ENCODE results near the gene ZFX.
"Not testable (repeated sequence)": the region's sequence is repeated elsewhere in the genome, so short reads cannot be mapped to it uniquely, and the experiment has no call there.

Gene ZFX

GRCh38 chrX:24149351-24150050 lies at the start of gene ZFX:
Gene ZFX (plus strand): TSS chrX:24149729. CDS start chrX:24172743, 23,014 bp downstream.
- no peak for FAIRE-seq

- no peak for FAIRE-seq
These were observed 48.8 kb upstream of the ZFX start for GRCh38 chrX:24100713-24101112.

- FAIRE-seq = no peak
These were observed 39.5 kb upstream of the ZFX start for GRCh38 chrX:24110069-24110468.

GRCh38 chrX:24113181-24113580 lies 36.3 kb upstream of the ZFX start:
- FAIRE-seq = no peak

DNA sequence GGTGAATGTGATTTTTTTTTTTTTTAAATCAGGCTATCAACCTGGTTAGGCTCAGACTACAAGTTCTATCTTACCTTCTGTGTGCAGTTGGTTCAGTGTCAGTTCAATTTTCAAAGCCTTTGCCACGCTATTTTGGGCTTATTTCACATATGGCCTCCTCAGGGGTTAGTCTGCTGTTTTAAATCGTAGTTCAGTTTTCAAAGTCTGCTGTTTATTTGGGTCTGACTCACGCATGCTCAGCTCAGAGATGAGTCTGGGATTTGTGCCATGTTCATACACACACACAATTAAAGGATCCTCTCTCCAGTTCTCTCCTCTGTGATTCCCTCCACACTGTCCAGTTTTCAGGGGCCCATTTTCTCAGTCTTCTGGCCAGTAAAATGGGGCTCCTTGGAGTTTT lies 32.3 kb upstream of the ZFX start:
- no peak for FAIRE-seq

DNA sequence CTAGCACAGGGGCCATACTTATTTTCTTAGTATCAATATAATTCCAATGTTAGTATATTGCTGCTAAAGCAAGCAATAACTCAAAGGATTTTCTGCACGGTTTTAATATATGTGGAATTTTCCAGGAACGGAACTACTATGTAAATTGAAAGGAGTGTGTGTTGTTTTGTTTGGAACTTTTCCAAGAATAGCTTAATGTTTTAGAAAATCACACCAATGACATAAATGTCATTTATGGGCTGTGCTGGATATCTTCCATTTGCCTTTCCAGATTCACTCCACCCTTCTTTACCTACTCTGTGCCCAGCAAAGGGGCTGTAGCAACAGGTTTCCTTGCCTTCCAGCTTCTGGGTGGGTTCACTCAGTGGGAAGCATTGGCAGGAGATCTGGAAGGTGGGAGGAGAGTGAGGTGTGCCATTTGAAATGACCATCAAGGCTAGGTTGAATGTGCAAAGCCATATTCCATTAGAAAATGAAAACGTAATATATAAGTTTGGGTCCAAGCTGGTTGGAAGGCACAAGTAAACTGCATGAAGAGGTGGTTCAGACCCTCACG lies 25.2 kb upstream of the ZFX start:
- no peak for FAIRE-seq

DNA sequence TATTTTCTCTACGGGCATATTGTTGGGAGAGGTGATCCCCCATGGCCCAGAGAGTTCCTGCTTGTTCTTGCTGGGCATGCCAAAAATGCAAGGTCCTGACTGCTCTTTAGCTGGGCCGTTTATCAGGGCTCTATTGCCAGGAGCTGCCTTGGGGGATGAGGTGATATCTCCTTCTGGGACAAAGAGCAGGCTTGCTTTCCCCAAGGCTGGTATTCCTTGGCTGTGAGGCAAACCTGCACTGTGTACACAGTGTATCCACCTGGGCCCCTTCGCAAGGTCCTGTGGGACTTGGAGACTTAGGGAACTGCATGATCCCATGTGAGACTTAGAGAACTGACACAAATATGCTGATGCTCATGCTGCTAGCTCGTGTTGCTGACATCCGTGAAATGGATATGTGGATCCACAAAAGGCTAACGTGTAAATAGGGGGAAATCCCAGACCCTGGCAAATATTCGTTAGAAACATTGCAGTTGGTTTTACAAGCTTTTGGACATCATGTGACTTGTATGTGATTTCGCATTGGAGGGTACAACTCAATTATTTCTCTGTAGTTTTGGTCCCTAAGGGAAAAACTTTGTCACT lies 24.4 kb upstream of the ZFX start:
- no peak for FAIRE-seq

GRCh38 chrX:24131476-24131875 lies 18.1 kb upstream of the ZFX start:
- no peak for FAIRE-seq

DNA sequence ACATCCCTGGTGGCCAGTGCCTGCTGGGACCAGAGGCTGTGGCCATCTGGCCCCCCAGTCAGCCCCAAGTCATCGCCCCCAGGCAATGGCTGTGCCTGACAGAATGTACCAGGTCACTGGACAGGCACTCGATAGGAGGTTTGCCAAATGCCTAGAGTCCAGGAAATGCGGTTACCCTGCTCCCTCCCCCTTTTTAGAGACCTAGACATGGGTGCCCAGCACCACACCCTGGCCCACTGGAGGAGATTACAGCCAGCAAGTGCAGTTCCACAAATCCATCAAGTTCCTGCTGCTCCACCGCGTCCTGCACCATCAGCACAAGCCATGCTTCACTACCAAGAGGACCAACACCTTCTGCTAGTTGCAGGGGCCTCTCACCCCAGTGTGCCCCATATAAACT lies 16.2 kb upstream of the ZFX start:
- no peak for FAIRE-seq

GRCh38 chrX:24135768-24136167 lies 13.8 kb upstream of the ZFX start:
- not testable (repeated sequence) for FAIRE-seq

GRCh38 chrX:24137192-24137591 lies 12.3 kb upstream of the ZFX start:
- FAIRE-seq = no peak

DNA sequence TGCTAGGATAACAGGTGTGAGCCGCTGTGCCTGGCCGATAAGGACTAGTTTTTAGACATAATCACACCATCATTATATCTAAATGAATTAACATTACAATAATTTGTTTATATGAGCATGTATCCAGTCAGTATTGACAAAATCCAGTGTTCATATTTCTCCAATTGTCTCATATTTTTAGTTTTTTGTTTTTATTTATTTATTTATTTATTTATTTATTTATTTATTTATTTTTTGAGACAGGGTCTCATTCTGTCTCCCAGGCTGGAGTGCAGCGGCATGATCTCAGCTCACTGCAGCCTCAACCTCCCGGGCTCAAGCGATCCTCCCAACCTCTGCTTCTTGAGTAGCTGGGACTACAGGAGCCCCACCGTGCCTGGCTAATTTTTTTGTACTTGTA lies 5.5 kb upstream of the ZFX start:
- FAIRE-seq = not testable (repeated sequence)

DNA sequence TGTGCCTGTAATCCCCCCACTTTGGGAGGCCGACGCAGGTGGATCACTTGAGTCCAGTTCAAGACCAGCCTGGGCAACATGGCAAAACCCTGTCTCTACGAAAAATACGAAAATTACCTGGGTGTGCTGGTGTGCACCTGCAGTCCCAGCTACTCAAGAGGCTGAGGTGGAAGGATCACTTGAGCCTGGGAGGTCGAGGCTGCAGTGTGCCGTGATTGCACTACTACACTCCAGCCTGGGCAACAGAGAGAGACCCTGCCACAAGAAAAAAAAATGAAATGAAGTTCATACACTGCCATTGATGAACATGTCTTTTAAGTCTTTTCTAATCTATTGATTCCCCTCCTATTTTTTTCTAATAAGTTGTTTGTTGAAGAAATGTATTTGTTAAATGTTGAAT lies 5.0 kb upstream of the ZFX start:
- no peak for FAIRE-seq

GRCh38 chrX:24145303-24146186 lies 4.0 kb upstream of the ZFX start:
- FAIRE-seq = no peak

DNA sequence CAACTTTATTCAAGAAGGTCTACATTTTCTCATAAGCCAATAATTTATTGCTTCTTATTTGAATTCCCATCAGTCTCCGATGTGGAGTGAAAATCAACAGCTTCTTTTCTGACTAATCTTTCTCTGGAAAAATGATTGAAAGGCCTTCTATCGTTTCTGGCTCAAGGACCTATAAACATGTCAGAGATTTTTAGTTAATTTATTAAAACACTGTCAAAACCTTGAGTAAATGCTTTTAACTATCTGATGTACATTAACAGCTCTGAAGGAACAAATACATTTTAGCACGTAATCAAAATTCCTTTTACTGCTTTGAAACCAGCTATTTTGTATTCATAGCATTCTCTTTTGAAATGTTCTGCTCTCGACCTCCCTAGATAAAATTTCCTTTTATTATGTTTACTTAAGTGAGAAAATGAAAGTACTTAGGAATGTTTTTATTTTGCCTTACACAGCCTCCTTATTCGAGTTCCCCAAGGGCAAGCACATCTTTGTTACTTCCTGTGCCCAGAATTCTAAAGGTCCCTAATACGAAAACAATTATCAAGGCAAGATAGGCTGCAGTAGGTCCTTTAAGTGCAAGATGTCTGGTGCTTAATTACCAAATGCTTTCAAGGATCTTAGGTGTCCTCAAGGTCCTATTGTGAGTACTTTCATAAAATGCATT lies 3.1 kb upstream of the ZFX start:
- peak; percentile 83 for FAIRE-seq

- FAIRE-seq = peak; percentile 80
These were observed 2.4 kb upstream of the ZFX start for GRCh38 chrX:24147165-24147564.

- FAIRE-seq = peak; percentile 87
These were observed 1.4 kb upstream of the ZFX start for GRCh38 chrX:24148121-24148520.

GRCh38 chrX:24148535-24149350 lies 786 bp upstream of the ZFX start:
- FAIRE-seq = no peak

- no peak for FAIRE-seq
These were observed 692 bp downstream of the ZFX start for GRCh38 chrX:24150051-24150790.

DNA sequence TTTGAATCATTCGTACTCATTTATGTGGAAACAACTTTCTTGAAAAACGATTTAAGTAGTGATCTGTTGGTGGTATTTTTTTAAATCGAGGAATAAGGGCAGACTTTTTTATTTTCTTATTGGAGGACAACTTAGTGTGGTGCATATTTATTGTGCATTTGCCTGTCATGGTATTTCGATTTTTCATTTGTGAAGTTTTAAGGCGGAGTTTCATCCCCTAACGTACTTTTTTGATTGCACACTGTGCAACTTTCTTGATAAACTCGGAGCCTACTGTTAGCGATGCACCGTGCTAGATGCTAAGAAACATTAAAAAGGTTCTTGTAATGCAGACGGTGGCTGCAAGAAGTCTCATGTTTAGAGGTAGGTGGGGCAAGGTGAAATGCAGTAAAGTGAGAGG lies 1.4 kb downstream of the ZFX start:
- FAIRE-seq = no peak

DNA sequence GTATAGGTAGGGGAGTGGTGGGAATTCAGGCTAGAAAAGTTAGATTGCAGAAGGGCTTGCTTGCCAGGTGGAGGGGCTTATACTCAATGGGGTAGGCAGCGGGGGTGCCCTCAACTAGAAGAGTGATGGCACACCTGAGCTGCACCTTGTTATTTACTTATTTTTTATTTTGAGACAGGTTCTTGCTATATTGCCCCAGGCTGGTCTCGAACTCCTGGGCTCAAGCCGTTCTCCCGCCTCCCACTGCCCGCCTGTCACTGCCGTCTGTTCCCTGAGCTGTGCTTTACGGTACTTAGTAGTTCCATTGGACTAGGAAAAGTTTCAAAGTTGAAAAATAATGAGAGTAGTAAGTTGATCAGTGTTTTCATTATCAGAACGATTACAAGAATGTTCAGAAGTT lies 2.0 kb downstream of the ZFX start:
- no peak for FAIRE-seq
